Mucosa of stomach (tissue), 1 donor: ENCODE measurements around the gene ASTN2.
"Not testable (repeated sequence)": the region's sequence is repeated elsewhere in the genome, so short reads cannot be mapped to it uniquely, and the experiment has no call there.

Source experiments
- H3K27me3 ChIP-seq: one replicate; pipeline ENCODE4 v1.7.0; 2013; ENCODE audit warnings: mild to moderate bottlenecking, low read length; ENCODE audit not compliant: control insufficient read depth, insufficient read depth
- H3K36me3 ChIP-seq: one replicate; pipeline ENCODE4 v1.7.0; 2013; ENCODE audit warnings: low read length; ENCODE audit not compliant: control insufficient read depth, insufficient read depth
- H3K4me1 ChIP-seq: one replicate; pipeline ENCODE4 v1.7.0; 2013; ENCODE audit warnings: mild to moderate bottlenecking, low read length; ENCODE audit not compliant: control insufficient read depth, insufficient read depth
- H3K4me3 ChIP-seq: one replicate; pipeline ENCODE4 v1.7.0; 2013; ENCODE audit warnings: low read length
- H3K9ac ChIP-seq: one replicate; pipeline ENCODE4 v1.7.0; 2013; ENCODE audit warnings: mild to moderate bottlenecking, low read length, moderate library complexity
- H3K9me3 ChIP-seq: one replicate; pipeline ENCODE4 v1.7.0; 2013; ENCODE audit warnings: mild to moderate bottlenecking, low read length, moderate library complexity; ENCODE audit not compliant: control insufficient read depth
- donor health status: Pancreatic carcinoma.

ASTN2 gene

GRCh38 chr9:116861321-116861720 is 553.5 kb downstream of the ASTN2 start:
- H3K9ac ChIP-seq, result no peak overlapping the region
- no peaks in the 10 kb centered on the region for H3K4me1 ChIP-seq

GRCh38 chr9:116860509-116861120 is 554.2 kb downstream of the ASTN2 start:
- Histone ChIP-seq H3K9ac (no peak overlapping the region), H3K27me3 (no peaks in the 10 kb centered on the region), H3K4me1 (no peaks in the 10 kb centered on the region), H3K9me3 (no peaks in the 10 kb centered on the region), H3K36me3 (no peaks in the 10 kb centered on the region), H3K4me3 (no peak overlapping the region)

More at GRCh38 chr9:116861321-116861720, 553.5 kb downstream of the ASTN2 start:
- H3K4me3 ChIP-seq, result no peak overlapping the region
- H3K36me3 ChIP-seq, result no peaks in the 10 kb centered on the region
- no peaks in the 10 kb centered on the region for H3K27me3 ChIP-seq
- no peaks in the 10 kb centered on the region for H3K9me3 ChIP-seq

- Histone ChIP-seq H3K27me3 (no peaks in the 10 kb centered on the region), H3K9me3 (no peaks in the 10 kb centered on the region), H3K9ac (no peak overlapping the region), H3K4me3 (no peak overlapping the region), H3K36me3 (no peaks in the 10 kb centered on the region), H3K4me1 (no peaks in the 10 kb centered on the region)
These were observed 555.1 kb downstream of the ASTN2 start for GRCh38 chr9:116859763-116860162.

- Histone ChIP-seq H3K36me3 (no peaks in the 10 kb centered on the region), H3K9me3 (no peaks in the 10 kb centered on the region), H3K9ac (no peak overlapping the region), H3K4me3 (no peak overlapping the region), H3K4me1 (no peaks in the 10 kb centered on the region), H3K27me3 (no peaks in the 10 kb centered on the region)
These were observed 557.5 kb downstream of the ASTN2 start for GRCh38 chr9:116857321-116857720.

- H3K9me3 ChIP-seq, result no peaks in the 10 kb centered on the region
- no peaks in the 10 kb centered on the region for H3K27me3 ChIP-seq
- no peak overlapping the region for H3K9ac ChIP-seq
- H3K4me3 ChIP-seq, result no peak overlapping the region
- no peaks in the 10 kb centered on the region for H3K4me1 ChIP-seq
- H3K36me3 ChIP-seq, result no peaks in the 10 kb centered on the region
These were observed 558.8 kb downstream of the ASTN2 start for GRCh38 chr9:116855881-116856662.

- Histone ChIP-seq H3K4me3 (no peak overlapping the region), H3K9me3 (no peaks in the 10 kb centered on the region), H3K4me1 (no peaks in the 10 kb centered on the region), H3K36me3 (no peaks in the 10 kb centered on the region), H3K9ac (no peak overlapping the region), H3K27me3 (no peaks in the 10 kb centered on the region)
These were observed 565.1 kb downstream of the ASTN2 start for GRCh38 chr9:116849721-116850120.

GRCh38 chr9:116844621-116845020 is 570.2 kb downstream of the ASTN2 start:
- Histone ChIP-seq H3K9ac (no peak overlapping the region), H3K4me1 (no peaks in the 10 kb centered on the region), H3K36me3 (no peaks in the 10 kb centered on the region), H3K4me3 (no peak overlapping the region), H3K27me3 (no peaks in the 10 kb centered on the region), H3K9me3 (no peaks in the 10 kb centered on the region)

- Histone ChIP-seq H3K4me1 (no peaks in the 10 kb centered on the region), H3K36me3 (no peaks in the 10 kb centered on the region), H3K9ac (no peak overlapping the region), H3K27me3 (no peaks in the 10 kb centered on the region), H3K9me3 (no peaks in the 10 kb centered on the region), H3K4me3 (no peak overlapping the region)
These were observed 570.8 kb downstream of the ASTN2 start for GRCh38 chr9:116843863-116844620.

GRCh38 chr9:116842658-116843057 is 572.2 kb downstream of the ASTN2 start:
- Histone ChIP-seq H3K27me3 (no peaks in the 10 kb centered on the region), H3K9ac (no peak overlapping the region), H3K4me3 (no peak overlapping the region), H3K9me3 (no peaks in the 10 kb centered on the region), H3K4me1 (no peaks in the 10 kb centered on the region), H3K36me3 (no peaks in the 10 kb centered on the region)

- not testable (repeated sequence) for H3K9me3 ChIP-seq, H3K36me3 ChIP-seq, H3K4me1 ChIP-seq, H3K9ac ChIP-seq, H3K27me3 ChIP-seq, H3K4me3 ChIP-seq
These were observed 576.4 kb downstream of the ASTN2 start for GRCh38 chr9:116838468-116838867.

GRCh38 chr9:116837018-116837989 is 577.6 kb downstream of the ASTN2 start:
- no peak overlapping the region for H3K9ac ChIP-seq
- no peak overlapping the region for H3K4me3 ChIP-seq
- no peaks in the 10 kb centered on the region for H3K4me1 ChIP-seq

More at GRCh38 chr9:116837018-116837989, 577.6 kb downstream of the ASTN2 start:
- H3K9me3 ChIP-seq, result no peaks in the 10 kb centered on the region
- no peaks in the 10 kb centered on the region for H3K27me3 ChIP-seq
- no peaks in the 10 kb centered on the region for H3K36me3 ChIP-seq
